GM19438 (cell line): ENCODE data around the gene COQ5.

Experiments used
- ATAC-seq: cut with Tn5 transposase; IDR thresholded peaks from one replicate; pipeline ENCODE4 v1.9.1; 2021; ENCODE audit warnings: low read depth; ENCODE audit not compliant: unreplicated experiment

Gene COQ5

DNA sequence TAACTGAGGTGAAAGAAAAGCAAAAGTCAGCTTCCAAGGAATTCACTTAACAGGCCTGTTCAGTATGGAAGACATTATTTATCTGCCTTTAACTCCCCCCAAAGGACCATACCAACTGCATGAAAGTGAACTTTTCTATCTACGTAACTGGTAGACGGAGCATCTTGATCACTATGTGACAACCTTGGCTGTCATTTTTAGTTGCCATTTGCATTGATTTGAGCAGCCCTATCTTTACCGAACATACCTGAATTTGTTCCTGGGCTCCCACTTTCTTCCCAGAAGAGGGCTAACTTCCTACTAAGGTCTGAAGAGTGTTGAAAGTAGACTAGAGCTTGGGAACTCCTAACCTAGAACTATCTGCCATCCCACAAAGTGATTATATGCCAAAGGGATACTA lies 68.8 kb downstream of the COQ5 start:
- ATAC-seq, result no peak

DNA sequence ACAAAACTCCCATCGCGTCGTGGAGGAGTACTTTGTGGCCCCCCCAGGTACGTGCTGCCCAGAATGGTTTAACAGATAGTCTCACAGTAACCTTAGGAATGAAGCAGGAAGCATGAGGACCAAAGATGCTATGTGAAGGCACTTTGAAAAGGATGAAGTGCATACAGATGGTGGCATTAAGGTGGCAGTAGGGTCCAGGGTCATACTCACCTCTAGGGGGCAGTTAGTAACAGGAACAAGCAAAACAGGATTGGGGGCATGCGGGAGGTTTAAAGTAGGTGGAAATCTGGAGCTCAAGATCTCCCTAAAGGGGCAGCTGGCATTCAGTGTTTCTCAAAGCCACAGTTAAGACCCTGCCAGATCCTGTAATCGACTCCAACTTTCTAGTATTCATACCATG lies 71.8 kb downstream of the COQ5 start:
- no peak for ATAC-seq

DNA sequence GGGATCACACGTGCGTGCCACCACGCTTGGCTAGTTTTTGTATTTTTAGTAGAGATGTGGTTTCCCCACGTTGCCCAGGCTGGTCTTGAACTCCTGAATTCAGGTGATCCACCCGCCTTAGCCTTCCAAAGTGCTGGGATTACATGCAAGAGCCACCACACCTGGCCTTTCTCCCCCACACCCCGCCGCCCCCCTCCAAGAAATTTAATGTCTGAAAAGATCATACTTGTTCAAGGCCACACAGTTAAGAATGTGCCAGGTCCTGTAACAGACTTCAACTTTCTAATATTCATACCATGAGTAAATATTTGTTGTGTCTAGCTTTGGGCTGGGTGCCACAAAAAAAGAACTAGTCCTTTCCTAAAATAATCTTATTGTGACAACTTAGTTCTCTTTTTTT lies 73.7 kb downstream of the COQ5 start:
- no peak for ATAC-seq

DNA sequence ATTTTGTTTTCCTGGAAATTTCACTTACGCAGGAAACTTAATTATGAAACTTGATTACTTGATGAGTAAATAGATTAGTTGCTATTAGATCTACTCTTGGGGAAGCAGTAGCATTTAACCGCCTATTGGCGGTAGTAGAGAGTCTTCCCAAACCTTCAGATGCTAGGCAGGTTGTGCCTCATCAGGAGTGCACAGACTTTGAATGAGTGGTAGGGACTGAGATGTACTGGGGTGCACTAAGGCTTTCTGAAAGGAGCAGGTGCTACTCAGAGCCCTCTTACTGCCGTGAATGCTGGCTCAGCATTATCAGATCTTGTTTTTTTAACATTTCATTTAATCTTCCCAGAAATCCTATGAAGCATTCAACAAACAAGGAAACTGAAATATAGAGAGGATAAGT lies 75.0 kb downstream of the COQ5 start:
- ATAC-seq, result no peak
